Heart left ventricle (tissue), 16 donors: ENCODE measurements around the gene PTPRE. TPM values are rescaled to one million over a fixed set of nuclear protein-coding genes. Genes with fewer than 3 reads are reported as not detected.

Experiments
- ATAC-seq, 4 donors: fragments of 200-7000 bp; cut with Tn5 transposase; one replicate each; pipeline ENCODE4 v1.9.1; 2020 to 2022; ENCODE audit warnings: moderate library complexity in 4 of 4, mild to moderate bottlenecking in 3 of 4, moderate number of reproducible peaks in 1 of 4
- DNase-seq, 5 donors: peaks; one replicate each; pipeline ENCODE4 v3.0.0-alpha.2; 2020
- H3K27ac ChIP-seq, 12 donors: fragments of 200-600 bp; sonication (generic) in 4 of 12; one replicate each; pipeline versions ENCODE4 v1.5.0 to v1.8.0; 2016 to 2022; ENCODE audit warnings: mild to moderate bottlenecking in 2 of 12
- H3K27me3 ChIP-seq, 9 donors: fragments of 200-600 bp; sonication (generic) in 2 of 9; one replicate each; pipeline versions ENCODE4 v1.5.1 to v1.8.0; 2016 to 2022; ENCODE audit warnings: mild to moderate bottlenecking in 3 of 9
- H3K36me3 ChIP-seq, 9 donors: fragments of 200-600 bp; sonication (generic) in 2 of 9; one replicate each; pipeline versions ENCODE4 v1.5.0 to v1.8.0; 2018 to 2022; ENCODE audit warnings: mild to moderate bottlenecking in 2 of 9
- H3K4me1 ChIP-seq, 12 donors: fragments of 200-600 bp; sonication (generic) in 4 of 12; one replicate each; pipeline versions ENCODE4 v1.5.0 to v1.8.0; 2016 to 2022; ENCODE audit warnings: mild to moderate bottlenecking in 3 of 12
- H3K4me3 ChIP-seq, 12 donors: fragments of 200-600 bp; sonication (generic) in 4 of 12; one replicate each; pipeline versions ENCODE4 v1.5.0 to v1.8.0; 2017 to 2022; ENCODE audit warnings: mild to moderate bottlenecking in 9 of 12, moderate library complexity in 4 of 12
- H3K9me3 ChIP-seq, 12 donors: fragments of 200-600 bp; sonication (generic) in 4 of 12; one replicate each; pipeline versions ENCODE4 v1.5.0 to v1.8.0; 2016 to 2022; ENCODE audit warnings: mild to moderate bottlenecking in 1 of 12
- POLR2A ChIP-seq, 2 donors: fragments of 450-650 bp; IDR thresholded peaks; one replicate each; pipeline ENCODE4 v1.6.1; 2017; ENCODE audit warnings: antibody characterized with exemption in 2 of 2, mild to moderate bottlenecking in 2 of 2, moderate library complexity in 2 of 2
- WGBS, 4 donors: extraction: QIAGEN DNeasy Blood & Tissue Kit in 2 of 4; methylation state at CpG; one replicate each; pipeline versions ENCODE4 v1.1.5 to v1.1.7; 2013 to 2018; 5-methylcytosine and 5-hydroxymethylcytosine counted together
- intact Hi-C, 10 donors: fragments of 100-400 bp; cut with DNase I; formaldehyde crosslinking; loops; one replicate each; pipeline versions ENCODE4 v1.11.1 to v1.14.2; 2022
- polyA plus RNA-seq, 2 donors: library from polyadenylated mRNA; stranded (reverse); fragments of 200-250 nt; gene quantifications; one replicate each; pipeline ENCODE4 v1.2.3, GENCODE V29; 2013
- total RNA-seq, 9 donors: library from RNA; depleted of rRNA in 2 of 9; stranded (reverse); fragments of >200 nt in 2 of 9; fragmentation: NEBNext Ultra II Directional in 3 of 9; extraction: Animal tissue kit (Norgen Biotek cat#: 25700) in 3 of 9; gene quantifications; one replicate each; pipeline versions ENCODE4 v1.1.0 to v1.2.4, GENCODE V29; 2016 to 2023
- TF ChIP-seq, protein P1 (sequence below), 12 donors: fragments of 200-600 bp; sonication (generic) in 4 of 12; IDR thresholded peaks; one replicate each; pipeline versions ENCODE4 v1.5.0 to v1.8.0; 2018 to 2022; ENCODE audit warnings: antibody characterized with exemption in 12 of 12, mild to moderate bottlenecking in 5 of 12
- donor health status: ischemic (EF 13 %, LVEDD 7.1; RV severe dilation, severe dysfunction).
- donor health status: healthy with polysubstance abuse.
- donor health status: DM: no; HTN: yes; CAD: no.
- donor health status: DM: no; HTN: no; CAD: no.
- donor health status: ischemic (EF 25% LVEDD 6.9; RV normal size, moderate dysfunction).
- donor health status: ischemic (EF 25% LVEDD 5.7; RV mildly dilated, moderate dysfunction).
- donor health status: healthy.
- donor health status: DM: yes; HTN: yes; CAD: no.
- donor health status: ischemic (EF 35%, LVEDD 5.7; RV mildly dilated, moderate dysfunction).
- donor health status: nonischemic (EF 11% LVEDD 7.7; RV severe dilation, severe dysfunction).
- donor health status: DM: yes; HTN: yes; CAD: no.
- donor health status: PGD.
- donor health status: ischemic (EF 29% LVEDD 5.4; RV normal size, mild dysfunction).
- donor health status: nonischemic (EF 23%, LVEDD 6.1; RV moderate dilation, normal function).

The PTPRE gene
- total and polyA plus RNA-seq, 11 donors: 6.9 to 55.0 (median 24.1) TPM

DNA sequence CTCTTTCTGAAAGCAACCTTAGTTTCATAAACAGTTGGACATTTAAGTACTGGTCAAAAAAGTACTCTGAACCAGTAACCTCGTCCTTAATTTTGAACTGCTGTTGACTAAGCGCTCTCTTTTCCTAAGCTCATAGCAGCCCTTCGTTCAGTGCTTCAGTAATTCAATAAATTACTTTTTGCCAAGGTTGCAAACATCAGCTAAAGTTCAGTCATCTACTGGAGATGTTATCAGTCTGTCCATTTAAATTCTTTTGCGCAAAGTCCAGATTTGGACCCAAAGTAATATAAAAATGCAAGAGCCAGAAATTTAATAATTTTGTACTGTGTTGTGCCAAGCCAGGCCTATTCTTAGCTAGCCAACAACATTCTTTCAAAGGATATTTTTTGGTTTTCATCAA is 8.4 kb downstream of the PTPRE start:
- no peak for ATAC-seq
- Histone ChIP-seq H3K4me1 (peaks cover 0 to 68% (median 54%) of the 10 kb centered on the region in 12 donors), H3K27ac (peak overlapping the region in 4 of 12 donors; percentile 25 to 85 (median 82)), H3K4me3 (no peak overlapping the region), H3K9me3 (no peaks in the 10 kb centered on the region), H3K27me3 (no peaks in the 10 kb centered on the region), H3K36me3 (no peaks in the 10 kb centered on the region)
- no peak for DNase-seq
- no peak for TF ChIP-seq POLR2A (IDR thresholded peaks at IDR 0.05)
- TF ChIP-seq, protein P1, sequence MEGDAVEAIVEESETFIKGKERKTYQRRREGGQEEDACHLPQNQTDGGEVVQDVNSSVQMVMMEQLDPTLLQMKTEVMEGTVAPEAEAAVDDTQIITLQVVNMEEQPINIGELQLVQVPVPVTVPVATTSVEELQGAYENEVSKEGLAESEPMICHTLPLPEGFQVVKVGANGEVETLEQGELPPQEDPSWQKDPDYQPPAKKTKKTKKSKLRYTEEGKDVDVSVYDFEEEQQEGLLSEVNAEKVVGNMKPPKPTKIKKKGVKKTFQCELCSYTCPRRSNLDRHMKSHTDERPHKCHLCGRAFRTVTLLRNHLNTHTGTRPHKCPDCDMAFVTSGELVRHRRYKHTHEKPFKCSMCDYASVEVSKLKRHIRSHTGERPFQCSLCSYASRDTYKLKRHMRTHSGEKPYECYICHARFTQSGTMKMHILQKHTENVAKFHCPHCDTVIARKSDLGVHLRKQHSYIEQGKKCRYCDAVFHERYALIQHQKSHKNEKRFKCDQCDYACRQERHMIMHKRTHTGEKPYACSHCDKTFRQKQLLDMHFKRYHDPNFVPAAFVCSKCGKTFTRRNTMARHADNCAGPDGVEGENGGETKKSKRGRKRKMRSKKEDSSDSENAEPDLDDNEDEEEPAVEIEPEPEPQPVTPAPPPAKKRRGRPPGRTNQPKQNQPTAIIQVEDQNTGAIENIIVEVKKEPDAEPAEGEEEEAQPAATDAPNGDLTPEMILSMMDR (IDR thresholded peaks at IDR 0.05): no peak
- intact Hi-C loops: no loop called here
- 92 to 94% (median 93%) methylated on average over 4 of the region's 4 CpGs for WGBS, 4 donors

GRCh38 chr10:127916826-127917225 is 9.9 kb downstream of the PTPRE start:
- peaks cover 0 to 71% (median 56%) of the 10 kb centered on the region in 12 donors for H3K4me1 ChIP-seq
- H3K36me3 ChIP-seq: no peaks in the 10 kb centered on the region
- H3K27me3 ChIP-seq: no peaks in the 10 kb centered on the region
- ATAC-seq (no peak), DNase-seq (peak in 1 of 5 donors; percentile 32)
- 93 to 96% (median 95%) methylated on average over 9 of the region's 9 CpGs for WGBS, 4 donors
- H3K27ac ChIP-seq: no peak overlapping the region
- H3K4me3 ChIP-seq: no peak overlapping the region
- TF ChIP-seq POLR2A (IDR thresholded peaks at IDR 0.05): no peak
- TF ChIP-seq, protein P1 (IDR thresholded peaks at IDR 0.05): no peak
- no peaks in the 10 kb centered on the region for H3K9me3 ChIP-seq
- intact Hi-C loops: no loop called here

DNA sequence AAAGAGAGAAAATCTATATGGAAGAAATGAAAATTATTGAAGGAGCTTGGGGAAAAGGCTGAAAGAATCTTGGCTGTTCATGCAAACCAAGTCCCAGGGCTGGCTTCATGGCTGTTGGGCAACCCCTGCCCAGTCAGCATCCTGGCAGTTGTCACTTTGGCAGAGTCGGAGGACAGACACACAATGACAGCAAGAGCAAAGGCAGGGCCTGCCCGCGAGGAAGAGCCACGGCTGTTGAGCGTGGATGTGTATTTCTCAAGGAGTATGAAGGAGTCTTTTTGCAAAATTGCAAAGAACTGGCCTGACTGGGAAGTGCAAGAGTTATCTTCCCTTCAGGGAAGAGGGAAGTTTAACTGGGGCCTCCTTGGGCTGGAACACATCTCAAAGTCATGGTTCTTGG is 11.7 kb downstream of the PTPRE start:
- H3K27ac ChIP-seq: peak overlapping the region in 8 of 12 donors; percentile 48 to 87 (median 78)
- peaks cover 0 to 74% (median 58%) of the 10 kb centered on the region in 12 donors for H3K4me1 ChIP-seq

DNA sequence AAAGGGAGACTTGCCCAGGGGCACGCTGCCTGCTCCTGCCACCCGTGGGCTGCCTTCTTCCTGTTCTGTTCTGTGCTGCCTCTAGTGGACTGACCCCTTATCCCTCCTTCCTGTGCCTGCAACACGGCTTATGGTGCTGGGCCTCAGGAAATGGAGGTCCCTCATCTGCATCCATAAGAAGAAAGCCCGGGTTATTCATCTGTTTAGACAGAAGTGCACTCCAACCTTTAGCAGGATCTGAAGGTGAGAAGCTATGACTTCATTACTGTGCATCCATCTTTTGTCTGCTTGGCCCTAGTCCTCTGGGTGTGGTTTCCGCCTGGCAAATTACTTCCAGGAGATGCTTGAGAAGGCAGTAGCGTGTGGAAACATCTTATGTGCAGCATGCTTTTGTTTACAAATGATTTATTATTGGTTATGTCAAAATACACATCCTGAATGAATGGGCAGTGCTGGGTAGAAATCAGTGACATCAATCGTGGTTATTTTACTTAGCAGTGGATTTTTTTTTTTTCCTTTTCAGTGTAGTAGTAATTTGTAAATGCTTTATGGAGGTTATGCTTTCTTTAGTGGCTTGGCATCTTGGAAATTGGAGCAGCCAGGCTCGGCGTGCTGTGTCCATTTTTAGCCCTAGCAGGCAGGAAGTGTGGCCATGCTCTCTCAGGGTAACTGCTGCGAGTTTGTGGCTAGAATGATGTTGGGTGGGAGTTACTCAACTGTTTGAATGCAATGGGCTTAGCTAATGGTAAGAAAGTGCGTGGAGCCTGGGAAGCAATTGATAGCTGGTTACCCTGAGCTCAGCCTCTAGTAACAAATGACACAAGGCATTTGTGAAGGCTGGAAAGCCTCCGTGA is 12.7 kb downstream of the PTPRE start:
- WGBS, 4 donors: 34 to 43% (median 40%) methylated on average over 12 of the region's 12 CpGs
- DNase-seq: peak in 1 of 5 donors; percentile 50
- Histone ChIP-seq H3K9me3 (no peaks in the 10 kb centered on the region), H3K36me3 (no peaks in the 10 kb centered on the region), H3K4me1 (peaks cover 0 to 74% (median 60%) of the 10 kb centered on the region in 12 donors), H3K27ac (peak overlapping the region in 11 of 12 donors; percentile 48 to 95 (median 82)), H3K4me3 (no peak overlapping the region), H3K27me3 (no peaks in the 10 kb centered on the region)
- intact Hi-C loops: loop anchor here in 3 of 10 donors (5.0 to 10.0 kb wide), 2 partner anchors 53 to 55 kb away; no protein-coding TSS in a partner anchor
- ATAC-seq: peak in 2 of 4 donors; percentile 8 to 40
- no peak for TF ChIP-seq POLR2A (IDR thresholded peaks at IDR 0.05)
- TF ChIP-seq, protein P1 (IDR thresholded peaks at IDR 0.05): peak in 4 of 12 donors; percentile 31 to 36 (median 34)

More for the DNA sequence above, 11.7 kb downstream of the PTPRE start:
- Histone ChIP-seq H3K27me3 (no peaks in the 10 kb centered on the region), H3K4me3 (no peak overlapping the region), H3K9me3 (no peaks in the 10 kb centered on the region), H3K36me3 (no peaks in the 10 kb centered on the region)
- DNase-seq (peak in 3 of 5 donors; percentile 64 to 75 (median 72)), ATAC-seq (peak in 2 of 4 donors; percentile 19 to 26)
- WGBS, 4 donors: 68 to 86% (median 75%) methylated on average over 5 of the region's 5 CpGs
- intact Hi-C loops: no loop called here
- TF ChIP-seq POLR2A (IDR thresholded peaks at IDR 0.05): no peak
- TF ChIP-seq, protein P1 (IDR thresholded peaks at IDR 0.05): no peak
